GM18870 (cell line): ENCODE data around the gene POU3F2.

Source experiments
- ATAC-seq: cut with Tn5 transposase; IDR thresholded peaks from one replicate; pipeline ENCODE4 v1.9.1; 2021; ENCODE audit warnings: moderate library complexity; ENCODE audit not compliant: unreplicated experiment

POU3F2 gene

GRCh38 chr6:98843271-98844243 lies 9.2 kb downstream of the POU3F2 start:
- ATAC-seq, result no peak

GRCh38 chr6:98844244-98845210 lies 10.2 kb downstream of the POU3F2 start:
- no peak for ATAC-seq

GRCh38 chr6:98845211-98846020 lies 11.0 kb downstream of the POU3F2 start:
- peak; percentile 54 for ATAC-seq

GRCh38 chr6:98846021-98846380 lies 11.6 kb downstream of the POU3F2 start:
- ATAC-seq, result no peak

DNA sequence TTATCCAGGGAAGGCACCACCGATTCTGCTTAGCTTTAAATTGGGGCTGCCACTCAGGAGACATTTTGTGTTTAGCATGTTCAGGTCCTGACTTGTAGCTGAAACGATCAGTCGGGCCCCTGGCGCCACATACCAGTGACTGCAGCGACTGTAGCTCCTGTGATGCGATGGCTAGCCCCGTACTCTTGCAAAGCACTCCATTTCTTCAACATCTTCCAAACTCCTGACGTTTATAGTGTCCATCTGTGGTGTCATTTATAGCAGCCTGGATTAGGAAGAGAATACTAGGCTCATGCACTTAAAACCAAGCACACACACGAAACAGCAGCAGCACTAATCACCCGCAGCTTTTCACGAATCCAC lies 13.0 kb downstream of the POU3F2 start:
- no peak for ATAC-seq

DNA sequence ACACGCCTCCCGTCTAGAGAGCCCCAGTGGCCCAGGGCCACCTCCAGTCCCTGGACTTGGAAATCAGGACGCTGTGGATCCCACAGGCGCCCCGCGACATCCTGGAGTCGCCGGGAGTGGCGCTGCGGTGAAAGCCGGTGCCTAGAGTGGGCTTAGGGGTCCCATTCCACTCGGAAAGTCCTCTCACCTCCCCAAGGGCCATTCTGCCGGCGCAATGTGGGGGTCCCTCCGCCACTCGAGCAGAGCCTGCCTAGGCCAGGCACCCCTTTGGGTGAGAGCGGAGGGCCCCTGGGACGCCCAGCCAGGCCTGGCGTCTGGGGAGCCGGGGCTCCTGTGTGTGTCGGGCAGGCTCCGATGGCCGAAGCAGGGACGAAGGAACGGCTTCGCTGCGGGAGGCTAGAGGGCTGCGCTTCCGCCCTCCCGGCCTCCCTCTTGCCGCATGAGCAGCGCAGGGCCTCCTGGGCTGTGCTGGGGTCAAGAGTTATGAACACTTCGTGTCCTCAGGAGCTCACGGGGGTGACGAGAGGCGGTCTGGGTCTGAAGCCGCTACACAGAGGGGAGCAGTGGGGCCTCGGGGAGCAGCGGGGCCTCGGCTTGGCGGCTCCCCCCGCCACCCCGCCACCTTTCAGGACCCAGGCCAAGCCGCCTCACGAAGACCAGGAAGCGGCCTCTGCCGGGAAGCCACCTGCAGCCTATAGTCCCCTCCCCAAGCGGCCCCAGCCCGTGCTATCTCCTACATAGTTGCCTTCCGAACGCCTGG lies 13.6 kb downstream of the POU3F2 start:
- peak; percentile 29 for ATAC-seq

DNA sequence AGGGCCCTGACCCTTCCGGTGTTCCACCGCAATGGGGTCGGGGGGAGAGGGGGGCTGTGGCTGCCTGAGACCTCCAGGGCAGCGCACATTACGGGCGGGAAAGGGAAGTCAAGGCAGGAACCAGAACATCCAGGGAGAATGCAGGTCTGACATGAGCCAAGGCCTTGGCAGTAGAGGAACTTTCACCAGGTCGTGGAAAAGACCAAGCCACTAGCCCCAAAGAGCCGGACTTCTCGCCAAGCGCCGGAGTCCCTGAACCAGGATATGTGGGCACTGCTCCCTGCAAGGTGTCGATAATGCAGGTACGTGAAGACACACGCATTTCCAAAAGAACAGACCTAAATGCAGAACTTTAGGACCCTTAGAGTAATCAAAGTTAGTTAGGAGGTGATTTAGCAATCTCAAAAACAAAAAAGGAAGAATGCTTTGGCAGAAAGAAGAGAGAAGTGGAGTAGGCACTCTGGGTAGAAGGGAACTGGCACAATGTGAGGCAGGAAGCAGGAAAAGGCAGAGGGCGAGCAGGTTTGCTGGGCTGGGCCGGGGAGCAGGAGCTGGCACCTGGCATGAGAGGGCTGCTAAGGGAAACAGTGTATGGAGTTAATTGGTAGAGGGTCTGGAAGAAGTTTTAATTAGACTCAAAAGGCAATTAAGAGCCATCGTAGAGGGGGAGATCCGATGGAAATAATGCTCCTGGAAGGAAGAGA lies 14.3 kb downstream of the POU3F2 start:
- no peak for ATAC-seq

- no peak for ATAC-seq
Observed at GRCh38 chr6:98864497-98864896, 30.1 kb downstream of the POU3F2 start.

- no peak for ATAC-seq
Observed at GRCh38 chr6:98871057-98871456, 36.7 kb downstream of the POU3F2 start.

- no peak for ATAC-seq
Observed at GRCh38 chr6:98871821-98872220, 37.4 kb downstream of the POU3F2 start.

DNA sequence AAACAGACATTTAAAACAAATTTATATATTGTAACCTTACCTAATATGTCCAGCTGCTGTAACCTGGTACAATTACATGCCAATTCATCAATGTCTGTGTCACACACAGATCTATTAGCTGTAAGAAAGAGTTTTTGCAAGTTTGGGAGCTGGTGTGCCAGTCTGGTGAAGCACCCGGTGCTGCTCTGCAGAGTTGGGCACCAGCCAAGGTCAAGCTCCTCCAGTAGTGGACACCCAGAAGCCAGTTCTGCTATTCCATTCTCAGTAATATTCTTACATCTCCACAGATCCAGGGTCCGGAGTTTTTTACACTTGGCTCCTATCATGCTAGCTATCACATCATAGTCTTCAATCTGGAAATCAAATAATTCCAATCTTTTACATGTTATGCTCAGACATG lies 41.0 kb downstream of the POU3F2 start:
- no peak for ATAC-seq

DNA sequence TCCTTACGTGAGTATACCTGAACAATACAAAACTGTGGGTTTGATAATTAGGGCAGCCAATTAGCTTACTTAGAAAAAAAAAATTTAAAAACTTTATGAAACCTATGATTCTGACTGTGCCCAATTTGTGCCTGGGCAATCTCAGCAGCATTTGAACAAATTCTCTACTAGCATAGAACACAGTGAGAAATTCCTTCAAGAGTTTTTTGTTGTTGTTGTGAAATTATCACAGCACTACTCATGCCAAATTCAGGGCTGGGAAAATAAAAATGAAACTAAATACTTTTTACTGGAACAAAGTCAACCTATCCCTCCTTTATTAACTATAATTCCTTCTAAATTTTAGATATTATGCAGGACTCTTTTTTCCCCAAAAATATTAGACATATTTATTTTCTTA lies 42.9 kb downstream of the POU3F2 start:
- ATAC-seq, result no peak

GRCh38 chr6:98880486-98880885 lies 46.1 kb downstream of the POU3F2 start:
- ATAC-seq, result peak; percentile 92

- ATAC-seq, result no peak
Observed at GRCh38 chr6:98885330-98885729, 51.0 kb downstream of the POU3F2 start.

GRCh38 chr6:98887650-98888049 lies 53.3 kb downstream of the POU3F2 start:
- no peak for ATAC-seq
